Measurements from ENCODE around the gene TSPAN2.
A peak's percentile ranks its signal among the peaks of the same experiment; 100 is the strongest.

TSPAN2 gene

GRCh38 chr1:115073298-115074087 is 15.8 kb downstream of the TSPAN2 start:
- no peak for DNase-seq

GRCh38 chr1:115071012-115071664 is 18.2 kb downstream of the TSPAN2 start:
- DNase-seq: no peak

- DNase-seq: no peak
Observed at GRCh38 chr1:115069659-115070308, 19.5 kb downstream of the TSPAN2 start.

GRCh38 chr1:115068826-115069585 is 20.3 kb downstream of the TSPAN2 start:
- DNase-seq: peak; percentile 30

- no peak for DNase-seq
Observed at GRCh38 chr1:115067161-115067859, 22.0 kb downstream of the TSPAN2 start.

GRCh38 chr1:115065021-115065420 is 24.3 kb downstream of the TSPAN2 start:
- DNase-seq: no peak

GRCh38 chr1:115064461-115064860 is 24.8 kb downstream of the TSPAN2 start:
- DNase-seq: no peak

GRCh38 chr1:115063228-115063901 is 25.9 kb downstream of the TSPAN2 start:
- DNase-seq: no peak

GRCh38 chr1:115062542-115063004 is 26.7 kb downstream of the TSPAN2 start:
- DNase-seq: no peak

GRCh38 chr1:115060501-115060900 is 28.8 kb downstream of the TSPAN2 start:
- no peak for DNase-seq

GRCh38 chr1:115059316-115059715 is 30.0 kb downstream of the TSPAN2 start:
- DNase-seq: no peak

- DNase-seq: no peak
Observed at GRCh38 chr1:115057661-115058254, 31.5 kb downstream of the TSPAN2 start.

GRCh38 chr1:115056395-115056798 is 32.9 kb downstream of the TSPAN2 start:
- DNase-seq: no peak

- peak; percentile 49 for DNase-seq
Observed at GRCh38 chr1:115052454-115053083, 36.7 kb downstream of the TSPAN2 start.

- DNase-seq: no peak
Observed at GRCh38 chr1:115051850-115052249, 37.5 kb downstream of the TSPAN2 start.

GRCh38 chr1:115046751-115047150 is 42.6 kb downstream of the TSPAN2 start:
- no peak for DNase-seq

- DNase-seq: no peak
Observed at GRCh38 chr1:115041654-115042053, 47.6 kb downstream of the TSPAN2 start.

- DNase-seq: no peak
Observed at GRCh38 chr1:115040501-115040900, 48.8 kb downstream of the TSPAN2 start.

- no peak for DNase-seq
Observed at GRCh38 chr1:115036814-115037507, 52.3 kb downstream of the TSPAN2 start.

GRCh38 chr1:115035652-115036051 is 53.7 kb downstream of the TSPAN2 start:
- DNase-seq: no peak
